ENCODE results near the gene TSHZ2.

Gene TSHZ2

DNA sequence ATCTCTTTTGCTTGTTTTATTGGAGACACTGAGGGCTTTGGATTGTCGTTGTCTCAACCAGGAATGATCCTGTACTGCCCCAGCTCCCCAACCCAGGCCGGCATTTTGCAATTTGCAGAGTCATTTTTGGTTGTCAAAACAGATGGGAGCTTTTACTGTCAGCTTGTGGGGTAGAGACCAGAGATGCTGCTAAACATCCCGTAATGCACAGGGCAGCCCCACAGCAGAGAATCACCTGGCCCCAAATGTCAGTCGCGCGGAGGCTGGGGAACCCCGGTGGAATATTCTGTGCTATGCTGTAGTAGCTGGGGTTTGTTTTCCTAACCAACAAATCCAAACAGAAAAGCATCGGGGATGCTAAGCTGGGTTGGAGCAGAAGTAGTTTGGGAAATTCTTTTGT, 99.7 kb downstream of the TSHZ2 start:
- TF ChIP-seq, protein P1, sequence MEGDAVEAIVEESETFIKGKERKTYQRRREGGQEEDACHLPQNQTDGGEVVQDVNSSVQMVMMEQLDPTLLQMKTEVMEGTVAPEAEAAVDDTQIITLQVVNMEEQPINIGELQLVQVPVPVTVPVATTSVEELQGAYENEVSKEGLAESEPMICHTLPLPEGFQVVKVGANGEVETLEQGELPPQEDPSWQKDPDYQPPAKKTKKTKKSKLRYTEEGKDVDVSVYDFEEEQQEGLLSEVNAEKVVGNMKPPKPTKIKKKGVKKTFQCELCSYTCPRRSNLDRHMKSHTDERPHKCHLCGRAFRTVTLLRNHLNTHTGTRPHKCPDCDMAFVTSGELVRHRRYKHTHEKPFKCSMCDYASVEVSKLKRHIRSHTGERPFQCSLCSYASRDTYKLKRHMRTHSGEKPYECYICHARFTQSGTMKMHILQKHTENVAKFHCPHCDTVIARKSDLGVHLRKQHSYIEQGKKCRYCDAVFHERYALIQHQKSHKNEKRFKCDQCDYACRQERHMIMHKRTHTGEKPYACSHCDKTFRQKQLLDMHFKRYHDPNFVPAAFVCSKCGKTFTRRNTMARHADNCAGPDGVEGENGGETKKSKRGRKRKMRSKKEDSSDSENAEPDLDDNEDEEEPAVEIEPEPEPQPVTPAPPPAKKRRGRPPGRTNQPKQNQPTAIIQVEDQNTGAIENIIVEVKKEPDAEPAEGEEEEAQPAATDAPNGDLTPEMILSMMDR (IDR thresholded peaks at IDR 0.05), result no peak

DNA sequence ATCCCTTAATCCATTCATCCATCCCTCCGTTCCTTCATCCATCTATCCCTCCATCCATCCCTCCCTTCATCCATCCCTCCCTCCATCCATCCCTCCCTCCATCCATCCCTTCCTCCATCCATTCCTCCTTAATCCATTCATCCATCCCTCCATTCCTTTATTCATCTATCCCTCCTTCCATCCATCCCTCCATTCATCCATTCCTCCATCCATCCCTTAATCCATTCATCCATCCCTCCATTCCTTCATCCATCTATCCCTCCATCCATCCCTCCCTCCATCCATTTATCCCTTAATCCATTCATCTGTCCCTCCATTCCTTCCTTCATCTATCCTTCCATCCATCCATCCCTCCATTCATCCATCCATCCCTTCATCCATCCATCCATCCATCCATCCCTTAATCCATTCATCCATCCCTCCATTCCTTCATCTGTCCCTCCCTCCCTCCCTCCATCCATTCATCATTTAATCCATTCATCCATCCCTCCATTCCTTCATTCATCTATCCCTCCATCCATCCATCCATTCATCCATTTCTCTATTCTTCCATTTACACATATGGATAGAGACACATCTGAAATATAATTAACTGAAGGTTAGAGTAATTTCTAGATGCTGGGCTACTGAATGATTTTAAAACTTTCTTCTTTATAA, 100.9 kb downstream of the TSHZ2 start:
- TF ChIP-seq, protein P1 (IDR thresholded peaks at IDR 0.05), result no peak

DNA sequence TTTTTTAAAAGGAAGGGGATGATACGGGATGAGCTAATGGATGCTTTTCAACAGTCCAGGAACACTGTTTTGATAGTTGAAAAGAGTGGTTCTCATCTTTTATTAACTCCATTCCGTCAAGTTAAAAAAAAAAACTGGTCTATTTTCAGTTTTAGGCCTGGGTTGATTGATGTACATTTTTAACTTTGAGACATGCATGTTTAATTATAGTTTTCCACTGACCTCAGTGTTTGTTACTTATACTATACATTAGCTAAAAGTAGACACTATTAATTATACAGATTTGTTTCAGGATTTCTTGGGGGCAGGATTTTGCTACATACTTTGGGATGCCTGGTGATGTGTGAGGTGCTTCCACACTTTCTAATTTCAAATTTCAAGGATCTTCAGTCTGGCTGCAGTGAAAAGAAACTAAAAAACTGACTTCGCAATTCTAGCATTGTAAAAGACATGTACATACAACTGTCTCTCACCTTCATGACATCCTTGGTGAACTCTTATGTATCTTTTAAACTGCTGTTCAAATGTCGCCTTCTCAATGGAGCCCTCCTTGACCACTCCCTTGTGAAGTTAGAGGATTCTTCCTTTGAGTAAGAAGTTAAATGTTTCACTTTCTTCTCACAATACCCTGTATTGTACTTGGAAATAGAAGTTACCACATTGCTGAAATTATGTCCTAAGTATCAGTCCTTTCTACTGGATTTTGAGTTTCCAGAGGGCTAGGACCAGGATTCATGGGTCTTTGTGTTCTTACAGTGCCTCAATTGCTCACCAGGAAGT, 101.7 kb downstream of the TSHZ2 start:
- TF ChIP-seq, protein P1 (IDR thresholded peaks at IDR 0.05), result no peak

DNA sequence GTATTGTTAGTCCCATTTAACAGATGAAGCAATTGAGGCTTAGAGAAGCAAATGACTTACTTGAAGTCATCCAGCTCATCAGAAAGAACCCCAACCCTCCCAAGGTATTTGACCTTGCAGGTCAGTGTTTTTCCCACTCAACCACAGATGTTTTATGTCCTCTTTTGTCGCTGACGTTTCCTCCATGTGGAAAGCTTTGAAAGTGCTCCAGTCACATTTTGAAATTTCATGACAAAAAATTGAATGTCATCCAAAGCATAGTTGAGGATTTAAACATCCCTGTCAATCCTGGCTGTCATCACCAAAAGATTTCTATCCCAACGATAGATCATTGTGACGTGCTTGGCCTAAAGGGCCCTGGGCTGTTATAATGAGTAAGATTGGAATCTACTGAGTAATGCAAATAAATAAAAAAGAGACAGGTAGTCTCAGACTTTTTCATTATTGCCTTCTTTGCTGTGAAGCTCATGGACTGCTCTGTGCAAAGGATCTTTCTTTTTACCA, 102.7 kb downstream of the TSHZ2 start:
- TF ChIP-seq, protein P1 (IDR thresholded peaks at IDR 0.05), result no peak

DNA sequence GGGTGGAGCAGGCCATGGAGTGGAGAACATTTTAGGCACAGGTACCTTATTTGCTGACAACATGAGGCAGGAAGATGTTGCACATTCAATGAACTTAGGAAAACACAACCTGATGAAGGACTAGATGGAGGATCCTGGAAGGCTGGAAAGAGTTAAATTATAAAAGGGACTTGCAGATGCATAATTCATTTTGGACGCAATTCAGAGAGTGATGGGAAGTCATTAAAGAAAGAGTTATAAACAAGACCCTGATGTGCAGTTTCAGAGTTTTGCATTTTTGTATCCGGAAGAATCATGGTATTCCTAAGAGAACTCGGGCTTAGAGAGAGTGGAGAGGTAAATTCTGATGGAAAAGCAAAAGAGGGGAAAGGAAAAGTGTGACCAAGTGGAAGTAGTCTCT, 104.5 kb downstream of the TSHZ2 start:
- TF ChIP-seq, protein P1 (IDR thresholded peaks at IDR 0.05), result no peak

DNA sequence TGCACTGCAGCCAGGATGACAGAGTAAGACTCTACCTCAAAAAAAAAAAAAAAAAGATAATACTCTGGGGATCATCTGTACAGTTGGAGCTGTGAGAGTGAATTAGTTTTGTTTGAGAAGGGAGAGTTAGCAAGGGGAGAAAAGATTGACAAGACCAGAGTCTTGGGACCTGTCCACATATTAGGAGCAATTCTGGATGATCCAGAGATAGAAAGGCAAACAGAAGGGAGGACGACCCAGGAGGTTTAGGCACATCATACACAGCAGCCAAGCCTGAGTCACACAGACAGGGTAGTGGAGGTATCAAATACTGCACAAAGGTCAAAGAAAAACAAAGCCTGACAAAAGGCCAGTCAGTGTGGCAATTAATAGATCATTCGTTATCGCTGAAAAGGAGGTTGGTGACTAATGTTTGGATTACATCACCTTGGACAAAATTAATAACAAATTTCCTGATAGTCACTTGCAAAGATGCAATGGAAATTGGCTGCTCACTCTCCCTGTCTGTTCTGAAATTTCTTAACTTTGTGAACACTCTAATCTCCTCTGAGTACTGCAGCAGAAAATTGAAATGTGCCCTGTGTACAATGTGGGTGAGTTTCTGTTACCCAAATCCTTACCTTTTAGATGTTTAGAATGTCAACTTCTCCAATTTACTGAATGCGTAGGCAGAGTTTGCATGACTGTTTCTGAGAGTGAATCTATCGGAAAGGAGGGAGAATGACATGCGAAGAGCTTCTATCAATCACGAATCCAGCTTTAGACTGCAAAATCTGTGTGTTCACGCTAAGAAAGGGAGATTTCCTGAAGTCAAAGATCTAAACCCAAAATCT, 105.4 kb downstream of the TSHZ2 start:
- TF ChIP-seq, protein P1 (IDR thresholded peaks at IDR 0.05), result no peak

DNA sequence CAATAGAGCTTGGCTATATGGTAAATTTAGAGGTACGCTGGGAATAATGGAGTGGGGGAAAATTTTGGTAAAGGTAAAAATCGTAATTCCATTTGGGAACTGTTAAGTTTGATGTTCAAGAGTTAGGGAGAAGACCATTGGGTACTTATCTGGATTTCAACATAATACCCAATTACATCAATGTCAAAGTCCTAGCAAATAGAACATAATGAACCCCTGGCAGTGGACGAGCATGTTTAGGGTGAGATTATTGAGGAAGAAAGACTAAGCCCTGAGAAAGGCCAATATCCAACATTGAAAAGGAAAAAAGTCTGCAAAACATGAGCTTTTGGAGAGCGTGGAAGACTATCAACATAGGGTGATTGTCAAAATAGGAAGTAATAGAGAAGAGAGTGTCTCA, 106.6 kb downstream of the TSHZ2 start:
- TF ChIP-seq, protein P1 (IDR thresholded peaks at IDR 0.05), result no peak
